ENCODE results near the gene KRTAP3-1.
"Not testable (repeated sequence)": the region's sequence is repeated elsewhere in the genome, so short reads cannot be mapped to it uniquely, and the experiment has no call there.

The KRTAP3-1 gene

GRCh38 chr17:41013606-41014005 is 4.7 kb upstream of the KRTAP3-1 start:
- DNase-seq, result no peak

GRCh38 chr17:41013181-41013580 is 4.3 kb upstream of the KRTAP3-1 start:
- no peak for DNase-seq

- DNase-seq, result no peak
Observed at GRCh38 chr17:41012326-41013120, 3.6 kb upstream of the KRTAP3-1 start.

GRCh38 chr17:41010441-41010840 is 1.5 kb upstream of the KRTAP3-1 start:
- DNase-seq, result no peak

- DNase-seq, result no peak
Observed at GRCh38 chr17:41009936-41010335, 1.0 kb upstream of the KRTAP3-1 start.

GRCh38 chr17:41009301-41009760 is 403 bp upstream of the KRTAP3-1 start:
- DNase-seq, result no peak

GRCh38 chr17:41004397-41004796 is 4.5 kb downstream of the KRTAP3-1 start:
- peak in 1 of 2 experiments; percentile 24 for DNase-seq

GRCh38 chr17:41003926-41004325 is 5.0 kb downstream of the KRTAP3-1 start:
- no peak for DNase-seq

- DNase-seq, result no peak
Observed at GRCh38 chr17:41002814-41003213, 6.1 kb downstream of the KRTAP3-1 start.

GRCh38 chr17:41001795-41002194 is 7.1 kb downstream of the KRTAP3-1 start:
- DNase-seq, result no peak

GRCh38 chr17:40999563-40999962 is 9.4 kb downstream of the KRTAP3-1 start, which contains the start of gene KRTAP3-2:
TSS of gene KRTAP3-2 (minus strand) at chr17:40999906. CDS start at chr17:40999853, 53 bp downstream.
- DNase-seq, result not testable (repeated sequence)

GRCh38 chr17:40997361-40997760 is 11.6 kb downstream of the KRTAP3-1 start:
- no peak for DNase-seq

GRCh38 chr17:40996829-40997228 is 12.1 kb downstream of the KRTAP3-1 start:
- no peak for DNase-seq

- no peak for DNase-seq
Observed at GRCh38 chr17:40995116-40995515, 13.8 kb downstream of the KRTAP3-1 start.

- no peak for DNase-seq
Observed at GRCh38 chr17:40993839-40994238, 15.1 kb downstream of the KRTAP3-1 start, which contains the start of gene KRTAP3-3. TSS of gene KRTAP3-3 (minus strand) at chr17:40994164. CDS start at chr17:40994097, 67 bp downstream.

- no peak for DNase-seq
Observed at GRCh38 chr17:40993084-40993483, 15.8 kb downstream of the KRTAP3-1 start.

GRCh38 chr17:40992666-40993065 is 16.3 kb downstream of the KRTAP3-1 start:
- DNase-seq, result no peak

- no peak for DNase-seq
Observed at GRCh38 chr17:40986920-40987319, 22.0 kb downstream of the KRTAP3-1 start.

GRCh38 chr17:40984226-40984625 is 24.7 kb downstream of the KRTAP3-1 start, which contains the start of gene KRT40:
TSS of gene KRT40 (minus strand) at chr17:40984326. CDS start at chr17:40984273, 53 bp downstream.
- DNase-seq, result no peak

- DNase-seq, result no peak
Observed at GRCh38 chr17:40981115-40981514, 27.8 kb downstream of the KRTAP3-1 start.

GRCh38 chr17:40980596-40980995 is 28.3 kb downstream of the KRTAP3-1 start:
- DNase-seq, result no peak

- DNase-seq, result no peak
Observed at GRCh38 chr17:40980117-40980516, 28.8 kb downstream of the KRTAP3-1 start.

GRCh38 chr17:40978575-40979151 is 30.3 kb downstream of the KRTAP3-1 start:
- DNase-seq, result no peak

GRCh38 chr17:40975516-40975915 is 33.4 kb downstream of the KRTAP3-1 start:
- DNase-seq, result no peak

Measured in SHP77 (cell line).